ENCODE results near the gene RLN3.
A peak's percentile ranks its signal among the peaks of the same experiment; 100 is the strongest.

RLN3 gene, protein sequence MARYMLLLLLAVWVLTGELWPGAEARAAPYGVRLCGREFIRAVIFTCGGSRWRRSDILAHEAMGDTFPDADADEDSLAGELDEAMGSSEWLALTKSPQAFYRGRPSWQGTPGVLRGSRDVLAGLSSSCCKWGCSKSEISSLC

DNA sequence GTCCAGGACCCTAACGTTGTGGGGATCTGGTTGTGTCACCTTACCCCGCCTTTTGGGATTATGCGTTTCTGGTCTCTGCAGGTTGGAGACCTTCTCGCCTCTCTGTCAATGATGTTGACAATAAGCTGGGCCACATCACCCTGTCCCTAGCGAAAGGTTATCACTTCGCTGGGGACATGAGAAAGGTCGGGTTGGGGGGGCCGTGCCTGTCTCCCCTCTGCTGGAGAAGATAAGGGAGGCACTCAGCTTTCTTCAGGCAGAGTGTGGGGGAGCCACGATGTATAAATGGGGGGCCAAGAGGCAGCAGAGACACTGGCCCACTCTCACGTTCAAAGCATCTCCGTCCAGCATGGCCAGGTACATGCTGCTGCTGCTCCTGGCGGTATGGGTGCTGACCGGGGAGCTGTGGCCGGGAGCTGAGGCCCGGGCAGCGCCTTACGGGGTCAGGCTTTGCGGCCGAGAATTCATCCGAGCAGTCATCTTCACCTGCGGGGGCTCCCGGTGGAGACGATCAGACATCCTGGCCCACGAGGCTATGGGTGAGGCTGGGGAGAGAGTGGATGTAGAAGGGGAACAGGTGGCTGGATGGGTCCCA lies at the start of gene RLN3:
RLN3 (plus strand) TSS at position 293 of the 595 bp plus-strand sequence; CDS start at position 350, 57 bp downstream.
- DNase-seq: no peak

- no peak for DNase-seq
Observed at GRCh38 chr19:13978351-13979243, 49.4 kb upstream of the RLN3 start.

DNA sequence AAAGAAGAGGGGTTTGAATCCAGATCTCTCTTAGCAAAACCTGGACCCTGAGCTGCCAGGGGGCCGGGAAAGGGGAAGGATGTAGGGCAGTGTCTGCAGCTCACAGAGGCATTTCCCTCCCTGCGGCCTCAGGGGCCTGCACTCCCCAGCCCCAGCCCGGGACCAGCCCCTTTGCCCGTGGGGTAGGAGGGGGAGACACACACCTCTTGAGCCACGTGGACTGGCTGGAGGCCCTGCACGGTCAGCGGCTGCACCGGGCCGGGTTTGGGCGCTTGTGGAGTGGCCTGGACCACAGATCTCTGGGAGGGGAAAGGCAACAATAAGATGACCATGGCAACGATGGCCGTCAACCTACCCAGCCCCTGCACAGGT lies 48.7 kb upstream of the RLN3 start:
- no peak for DNase-seq

DNA sequence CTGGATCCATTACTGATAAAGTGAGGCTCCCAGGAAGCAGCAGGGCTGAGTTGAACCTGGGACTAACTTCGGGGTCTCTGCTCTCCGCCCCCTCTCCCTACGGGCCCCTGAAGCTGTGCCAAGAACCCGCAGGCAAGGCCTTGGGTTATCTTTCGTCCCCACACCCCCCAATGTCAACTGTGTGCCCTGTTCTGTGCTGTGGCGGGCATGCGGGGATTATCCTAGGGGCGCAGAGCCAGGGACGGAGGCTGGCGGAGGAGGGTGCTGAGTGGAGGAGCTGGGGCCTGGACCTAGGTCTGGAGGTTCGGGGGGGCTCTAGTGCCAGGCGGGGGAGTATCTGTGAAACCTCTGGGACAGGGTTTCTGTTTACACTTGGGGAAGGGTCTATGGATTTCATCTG lies 48.3 kb upstream of the RLN3 start:
- DNase-seq: no peak

DNA sequence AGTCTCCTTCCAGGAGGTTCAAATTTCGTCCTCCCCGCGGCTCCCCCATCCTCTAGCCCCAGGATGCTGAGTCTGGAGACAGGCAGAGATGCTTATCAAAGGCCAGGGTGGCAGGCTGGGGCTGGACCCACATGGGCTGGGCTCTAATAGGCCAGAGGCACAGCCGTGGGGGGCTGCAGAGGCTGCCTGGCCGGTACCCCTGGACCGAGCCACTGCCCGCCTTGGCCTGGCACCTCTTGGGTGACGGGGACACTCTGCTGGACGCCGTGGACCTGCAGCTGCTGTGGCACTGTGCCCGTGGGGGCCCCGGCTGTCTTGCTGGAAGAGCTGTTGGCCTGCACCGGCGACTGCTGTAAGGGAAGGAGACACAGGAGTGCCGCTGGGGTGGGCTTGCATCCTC lies 47.6 kb upstream of the RLN3 start:
- no peak for DNase-seq

DNA sequence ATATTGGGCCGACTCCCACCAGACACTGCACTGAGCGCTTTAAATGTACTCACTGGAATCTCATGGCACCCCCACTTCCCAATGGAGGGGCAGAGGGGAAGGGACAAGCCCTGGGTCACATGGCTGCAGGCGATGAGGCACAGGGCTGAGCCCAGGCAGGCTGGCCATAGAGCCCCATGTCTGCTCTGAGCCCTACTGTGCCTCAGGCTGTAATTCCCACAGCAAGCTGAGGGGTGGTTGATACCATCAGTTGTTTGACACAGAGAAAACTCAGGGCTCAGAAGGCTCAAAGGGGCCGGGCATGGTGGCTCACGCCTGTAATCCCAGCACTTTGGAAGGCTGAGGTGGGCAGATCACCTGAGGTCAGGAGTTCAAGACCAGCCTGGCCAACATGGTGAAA lies 46.9 kb upstream of the RLN3 start:
- DNase-seq: no peak

GRCh38 chr19:13981467-13981866 lies 46.5 kb upstream of the RLN3 start:
- no peak for DNase-seq

GRCh38 chr19:13981988-13982501 lies 45.9 kb upstream of the RLN3 start:
- no peak for DNase-seq

DNA sequence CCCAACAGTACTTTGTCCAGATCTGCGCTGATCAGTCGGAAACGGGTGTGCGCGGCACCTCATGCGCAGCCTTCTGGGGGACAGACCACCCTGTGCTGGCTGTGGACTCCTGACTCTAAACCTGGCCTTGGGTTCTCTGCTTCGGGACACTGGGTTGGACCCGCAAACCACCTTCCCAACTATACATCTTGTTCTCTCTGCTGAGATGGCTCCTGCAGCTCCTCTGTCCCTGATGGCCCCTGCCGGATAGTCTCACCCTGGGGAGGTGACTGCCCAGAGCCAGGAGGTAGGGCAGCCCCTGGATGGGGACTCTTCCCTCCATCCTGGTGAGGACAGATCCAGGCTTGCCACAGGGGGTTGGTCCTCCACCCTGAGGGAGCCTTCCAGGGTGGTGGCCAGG lies 45.2 kb upstream of the RLN3 start:
- no peak for DNase-seq

- no peak for DNase-seq
Observed at GRCh38 chr19:13983213-13983889, 44.6 kb upstream of the RLN3 start.

- no peak for DNase-seq
Observed at GRCh38 chr19:13984186-13984585, 43.8 kb upstream of the RLN3 start.

DNA sequence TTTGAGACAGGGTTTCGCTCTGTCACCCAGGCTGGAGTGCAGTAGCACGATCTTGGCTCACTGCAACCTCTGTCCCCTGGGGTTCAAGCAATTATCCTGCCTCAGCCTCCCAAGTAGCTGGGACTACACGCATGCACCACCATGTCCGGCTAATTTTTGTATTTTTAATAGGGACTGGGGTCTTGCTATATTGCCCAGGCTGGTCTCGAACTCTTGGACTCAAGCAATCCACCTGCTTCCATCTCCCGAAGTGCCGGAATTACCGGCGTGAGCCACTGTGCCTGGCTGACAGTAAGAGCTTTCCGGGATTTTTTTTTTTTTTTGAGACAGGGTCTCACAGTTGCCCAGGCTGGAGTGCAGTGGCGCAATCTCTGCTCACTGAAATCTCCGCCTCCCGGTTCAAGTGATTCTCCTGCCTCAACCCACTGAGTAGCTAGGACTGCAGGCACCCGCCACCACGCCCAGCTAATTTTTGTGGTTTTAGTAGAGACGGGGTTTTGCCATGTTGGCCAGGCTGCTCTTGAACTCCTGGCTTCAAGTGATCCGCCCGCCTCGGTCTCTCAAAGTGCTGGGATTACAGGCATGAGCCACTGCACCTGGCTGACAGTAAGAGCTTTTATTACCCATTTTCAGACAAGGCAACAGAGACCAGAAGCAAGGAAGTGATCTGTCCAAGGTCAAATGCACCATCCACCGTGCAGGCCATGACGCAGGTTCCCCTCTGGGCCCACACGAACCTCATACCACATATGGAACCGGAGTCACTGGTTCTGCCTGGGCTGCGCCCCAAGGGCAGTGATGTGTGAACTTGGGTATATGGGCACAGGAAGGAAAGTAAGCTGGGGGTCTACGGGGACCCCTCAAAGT lies 42.8 kb upstream of the RLN3 start:
- no peak for DNase-seq

- DNase-seq: no peak
Observed at GRCh38 chr19:13985771-13986347, 42.1 kb upstream of the RLN3 start.

GRCh38 chr19:13986348-13986904 lies 41.5 kb upstream of the RLN3 start:
- DNase-seq: peak; percentile 56 to 67

DNA sequence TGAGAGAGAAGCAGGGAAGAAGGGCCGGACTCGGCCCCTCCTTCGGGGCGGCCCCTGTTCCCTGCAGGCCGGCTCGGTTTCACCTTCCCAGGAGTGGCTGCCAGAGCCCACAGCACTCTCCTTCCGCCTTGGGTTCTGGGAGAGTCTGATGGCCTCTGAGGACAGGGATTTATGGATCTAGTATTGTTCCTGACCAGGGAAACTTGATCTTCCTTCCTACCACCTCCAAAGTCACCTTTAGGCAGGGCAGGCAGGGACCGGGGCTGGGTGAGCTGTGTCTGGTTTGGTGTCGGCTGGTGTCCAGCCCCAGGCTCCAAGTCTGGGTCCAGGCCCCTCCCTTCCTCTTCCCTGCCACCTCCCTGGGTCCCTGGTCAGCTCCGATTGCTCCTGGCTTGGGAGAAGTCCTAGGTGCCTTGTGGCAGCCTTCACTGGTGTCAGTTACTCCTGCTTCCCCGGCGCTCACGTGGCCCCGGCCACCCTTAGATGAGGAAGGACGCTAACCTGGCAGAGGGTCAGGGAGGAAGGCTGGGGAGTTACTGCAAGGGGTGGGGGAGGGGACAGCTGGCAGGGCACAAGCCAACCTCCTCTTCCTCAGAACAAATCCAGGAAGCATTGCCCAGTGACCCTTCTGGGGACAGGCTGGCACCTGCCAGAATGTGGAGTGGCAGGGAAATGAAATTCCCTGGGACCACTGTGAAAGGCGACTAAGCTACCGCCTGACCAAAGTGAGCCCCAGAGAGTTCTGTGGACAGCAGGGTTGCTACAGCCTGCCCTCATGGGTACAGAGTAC lies 40.7 kb upstream of the RLN3 start:
- DNase-seq: no peak

- no peak for DNase-seq
Observed at GRCh38 chr19:13989487-13989886, 38.5 kb upstream of the RLN3 start.

- no peak for DNase-seq
Observed at GRCh38 chr19:13990085-13990484, 37.9 kb upstream of the RLN3 start.

- DNase-seq: no peak
Observed at GRCh38 chr19:13992025-13992424, 35.9 kb upstream of the RLN3 start.

- DNase-seq: no peak
Observed at GRCh38 chr19:13993590-13994300, 34.2 kb upstream of the RLN3 start.
